GM12878 (cell line): Measurements from ENCODE around the gene DCC. TPM values are rescaled to one million over a fixed set of nuclear protein-coding genes. Genes with fewer than 3 reads are reported as not detected.

Experiments
- ATAC-seq: fragments of 200-7000 bp; cut with Tn5 transposase; 3 replicates; pipeline ENCODE4 v1.9.1; 2020; ENCODE audit warnings: mild to moderate bottlenecking, moderate library complexity
- BruUV-seq: library from RNA; stranded (reverse); fragments of 400-500 nt; replicated peaks from 2 replicates; lab custom pipeline; 2021; lab: Mats Ljungman, UMichigan
- CTCF ChIA-PET: fragments of 300-600 bp; sonication (Branson Sonifier 250); formaldehyde crosslinking; extraction: SDS; loops from one replicate; lab custom pipeline; 2021; ENCODE audit warnings: inconsistent platforms; lab: Yijun Ruan, JAX
- POLR2A ChIA-PET: fragments of 350-600 bp; formaldehyde crosslinking; extraction: SDS; loops from one replicate; lab custom pipeline; 2021; ENCODE audit warnings: inconsistent platforms; lab: Charles Lee
- RAD21 ChIA-PET: fragments of 300-600 bp; sonication (Branson Sonifier 250); formaldehyde crosslinking; loops from one replicate; lab custom pipeline; 2023; ENCODE audit warnings: antibody characterized with exemption; ENCODE audit not compliant: unreplicated experiment; lab: Charles Lee
- SMC1A ChIA-PET: fragments of 300-600 bp; sonication (Branson Sonifier 250); formaldehyde crosslinking; loops from one replicate; lab custom pipeline; 2023; ENCODE audit not compliant: unreplicated experiment, uncharacterized antibody; lab: Charles Lee
- DNase-seq: peaks from one replicate; pipeline ENCODE4 v3.0.0-alpha.2; 2011; ENCODE audit warnings: low read depth, low spot score
- FAIRE-seq: peaks from 3 replicates; lab custom pipeline; 2011; peaks lifted over from hg19 to GRCh38; lab: Jason Lieb, UNC
- H2AFZ ChIP-seq: 2 replicates; pipeline ENCODE4 v1.6.0; 2011; ENCODE audit warnings: low read depth, low read length, control low read depth; ENCODE audit not compliant: control insufficient read depth
- H3K27ac ChIP-seq: 2 replicates; pipeline ENCODE4 v1.5.1; 2011; ENCODE audit warnings: control low read depth; ENCODE audit not compliant: control insufficient read depth, insufficient read depth
- H3K27me3 ChIP-seq, 2 experiments: replicated peaks in 1 of 2; 2 replicates each; pipeline versions ENCODE4 v1.6.0 to v1.6.1; 2011; ENCODE audit warnings: low read length in 1 of 2; ENCODE audit not compliant: control insufficient read depth in 2 of 2, insufficient read depth in 2 of 2
- H3K36me3 ChIP-seq, 2 experiments: 2 replicates each; pipeline ENCODE4 v1.5.1; 2011; ENCODE audit warnings: low read length in 1 of 2; ENCODE audit not compliant: control insufficient read depth in 2 of 2, insufficient read depth in 2 of 2
- H3K4me1 ChIP-seq: 2 replicates; pipeline ENCODE4 v1.6.1; 2011; ENCODE audit warnings: mild to moderate bottlenecking, low read length, moderate library complexity, mixed read lengths; ENCODE audit not compliant: control insufficient read depth, insufficient read depth
- H3K4me2 ChIP-seq: 2 replicates; pipeline ENCODE4 v1.6.0; 2011; ENCODE audit warnings: control low read depth; ENCODE audit not compliant: control insufficient read depth, insufficient read depth
- H3K4me3 ChIP-seq: fragments of 200-600 bp; sonication (generic); 2 replicates; pipeline ENCODE4 v1.5.1; 2016
- H3K79me2 ChIP-seq: 2 replicates; pipeline ENCODE4 v1.6.0; 2011; ENCODE audit warnings: low read length; ENCODE audit not compliant: control insufficient read depth, insufficient read depth
- H3K9ac ChIP-seq: 2 replicates; pipeline ENCODE4 v1.8.0; 2011; ENCODE audit warnings: low read length, control low read depth, mixed read lengths; ENCODE audit not compliant: control insufficient read depth, insufficient read depth
- H3K9me3 ChIP-seq: replicated peaks from 3 replicates; pipeline ENCODE4 v1.5.1; 2011; ENCODE audit warnings: mild to moderate bottlenecking, low read length; ENCODE audit not compliant: control insufficient read depth, insufficient read depth
- H4K20me1 ChIP-seq: 2 replicates; pipeline ENCODE4 v1.6.0; 2011; ENCODE audit not compliant: control insufficient read depth, insufficient read depth
- FOXM1 ChIP-seq: IDR thresholded peaks from 2 replicates; pipeline ENCODE4 v1.6.1; 2012; ENCODE audit warnings: low read depth, mild to moderate bottlenecking, inconsistent platforms, low read length, moderate library complexity
- IKZF2 ChIP-seq, 2 experiments: fragments of 450-650 bp; IDR thresholded peaks; 2 replicates each; pipeline ENCODE4 v1.6.1; 2017; ENCODE audit warnings: mild to moderate bottlenecking in 2 of 2, moderate library complexity in 2 of 2
- JUND ChIP-seq: IDR thresholded peaks from 2 replicates; pipeline ENCODE4 v1.6.1; 2012; ENCODE audit warnings: low read depth, mild to moderate bottlenecking, low read length, improper control_type of control experiment, moderate library complexity
- MYC ChIP-seq: IDR thresholded peaks from 2 replicates; pipeline ENCODE4 v1.6.1; 2011; ENCODE audit warnings: mild to moderate bottlenecking, low read length, moderate library complexity, inconsistent platforms; ENCODE audit not compliant: insufficient read depth, insufficient replicate concordance, insufficient read length, severe bottlenecking
- NFYB ChIP-seq: IDR thresholded peaks from 2 replicates; pipeline ENCODE4 v1.6.1; 2011; ENCODE audit warnings: low read depth, mild to moderate bottlenecking, low read length, improper control_type of control experiment, moderate library complexity; ENCODE audit not compliant: insufficient read depth
- PAX8 ChIP-seq: fragments of 450-650 bp; IDR thresholded peaks from 2 replicates; pipeline ENCODE4 v1.6.1; 2017; ENCODE audit warnings: mild to moderate bottlenecking, moderate library complexity
- RB1 ChIP-seq: fragments of 450-650 bp; formaldehyde crosslinking; IDR thresholded peaks from 2 replicates; pipeline ENCODE4 v1.6.1; 2017; ENCODE audit warnings: mild to moderate bottlenecking, borderline replicate concordance
- SPI1 ChIP-seq: IDR thresholded peaks from 2 replicates; pipeline ENCODE4 v1.6.1; 2011; ENCODE audit warnings: low read depth, mild to moderate bottlenecking, low read length, moderate library complexity, borderline replicate concordance; ENCODE audit not compliant: insufficient read depth
- YBX1 ChIP-seq: fragments of 450-650 bp; IDR thresholded peaks from 2 replicates; pipeline ENCODE4 v1.6.1; 2016; ENCODE audit warnings: antibody characterized with exemption
- WGBS: methylation state at CpG from one replicate; pipeline ENCODE4 v1.1.6; 2016; ENCODE audit warnings: low lambda C conversion rate; ENCODE audit not compliant: insufficient replicate concordance, insufficient coverage; ENCODE audit errors: missing lambda C conversion rate; 5-methylcytosine and 5-hydroxymethylcytosine counted together
- in situ Hi-C: fragments of 300-500 bp; cut with MboI; formaldehyde crosslinking; loops from 9 replicates; pipeline ENCODE4 v1.14.3; 2018; ENCODE audit warnings: mixed read lengths
- intact Hi-C: fragments of 100-400 bp; cut with micrococcal nuclease; formaldehyde crosslinking; loops from one replicate; pipeline ENCODE4 v1.14.2; 2022; ENCODE audit not compliant: unreplicated experiment
- polyA plus RNA-seq, 11 experiments: library from polyadenylated mRNA; depleted of rRNA in 4 of 11; unstranded in 6 of 11; stranded (reverse) in 5 of 11; fragments of >200 nt; fragmentation: Nextera tagmentation in 4 of 11; fragmentation: Illumina TruSeq in 1 of 11; extraction: Ambion mirVana in 4 of 11; extraction: Trizol in 1 of 11; gene quantifications; 1 replicate in 1 of 11; 2 replicates in 10 of 11; pipeline versions ENCODE4 v1.2.1 to v1.2.3, GENCODE V29; 2011 to 2016; ENCODE audit warnings: inconsistent platforms in 2 of 11, missing spikeins in 2 of 11, low read depth in 1 of 11
- total RNA-seq, 4 experiments: library from RNA; depleted of rRNA in 3 of 4; stranded (reverse); fragments of >200 nt in 3 of 4; fragmentation: Illumina TruSeq in 1 of 4; extraction: Trizol in 1 of 4; gene quantifications; 2 replicates each; pipeline versions ENCODE4 v1.2.1 to v1.2.3, GENCODE V29; 2013 to 2021
- TF ChIP-seq, protein P1 (sequence below): IDR thresholded peaks from 2 replicates; pipeline ENCODE4 v1.6.1; 2011; ENCODE audit warnings: borderline replicate concordance, low read depth, mild to moderate bottlenecking, moderate library complexity, mixed read lengths, low read length; ENCODE audit not compliant: insufficient read depth; ENCODE audit errors: extremely low read length
- TF ChIP-seq, protein P2 (sequence below): IDR thresholded peaks from 2 replicates; pipeline ENCODE4 v1.6.1; 2011; ENCODE audit warnings: low read depth, mild to moderate bottlenecking, low read length, moderate library complexity, borderline replicate concordance; ENCODE audit errors: extremely low read depth
- TF ChIP-seq, protein P3 (sequence below): fragments of 450-650 bp; IDR thresholded peaks from 2 replicates; pipeline ENCODE4 v1.6.1; 2014; ENCODE audit warnings: mild to moderate bottlenecking
- TF ChIP-seq, protein P4 (sequence below): fragments of 450-650 bp; formaldehyde crosslinking; IDR thresholded peaks from 2 replicates; pipeline ENCODE4 v1.5.0; 2022; ENCODE audit warnings: mild to moderate bottlenecking, missing genetic modification characterization
- TF ChIP-seq, protein P5 (sequence below): IDR thresholded peaks from 2 replicates; pipeline ENCODE4 v1.6.1; 2011; ENCODE audit warnings: mild to moderate bottlenecking, low read depth, low read length, moderate library complexity; ENCODE audit not compliant: insufficient replicate concordance
- TF ChIP-seq, protein P6 (sequence below): IDR thresholded peaks from 2 replicates; pipeline ENCODE4 v1.6.1; 2012; ENCODE audit warnings: low read depth, low read length, improper control_type of control experiment

The DCC gene
- total and polyA plus RNA-seq, 10 of the 15 experiments (the other 5 are each of a cell fraction or from before 2014, with no cell fraction given), result 0.01 TPM; not detected in 9

DNA sequence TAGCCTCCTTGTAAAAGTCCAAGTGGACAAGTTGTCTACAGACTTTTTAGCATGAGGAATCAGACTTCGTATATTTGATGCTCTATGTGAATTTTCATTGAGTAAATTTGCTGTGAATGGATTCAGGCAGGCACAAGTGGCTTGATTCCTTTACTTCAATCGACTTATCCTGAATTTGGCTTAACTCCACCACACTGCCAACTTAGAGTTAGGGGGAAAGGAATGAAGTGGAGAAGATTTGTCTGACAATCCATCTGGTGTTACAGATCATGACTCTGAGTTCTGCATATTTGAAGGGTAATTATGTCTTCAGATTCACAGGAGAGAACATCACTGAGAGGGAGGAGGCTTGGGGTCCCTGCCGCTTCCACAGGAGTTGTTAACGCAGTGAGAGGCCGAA, 829.3 kb downstream of the DCC start:
- H3K27me3 ChIP-seq, result no peaks in the 10 kb centered on the region
- no peak overlapping the region for H3K4me3 ChIP-seq
- no peak overlapping the region for H3K9ac ChIP-seq
- ChIA-PET CTCF (no interaction called here), RAD21 (no interaction called here), POLR2A (no interaction called here), SMC1A (no interaction called here)
- no peak for ATAC-seq
- 18% methylated on average over 5 of the region's 5 CpGs for WGBS
- no peak for DNase-seq
- H3K36me3 ChIP-seq, result no peaks in the 10 kb centered on the region
- in situ Hi-C loops (no loop called here), intact Hi-C loops (no loop called here)
- no peaks in the 10 kb centered on the region for H3K9me3 ChIP-seq
- H4K20me1 ChIP-seq, result no peaks in the 10 kb centered on the region
- no peak overlapping the region for H3K27ac ChIP-seq
- no peaks in the 10 kb centered on the region for H3K4me1 ChIP-seq
- TF ChIP-seq SPI1, result no peak
- TF ChIP-seq YBX1, result no peak
- TF ChIP-seq IKZF2 (IDR thresholded peaks at IDR 0.05), result no peak
- TF ChIP-seq PAX8, result no peak
- no peak for TF ChIP-seq MYC
- TF ChIP-seq FOXM1, result no peak
- TF ChIP-seq, protein P1, sequence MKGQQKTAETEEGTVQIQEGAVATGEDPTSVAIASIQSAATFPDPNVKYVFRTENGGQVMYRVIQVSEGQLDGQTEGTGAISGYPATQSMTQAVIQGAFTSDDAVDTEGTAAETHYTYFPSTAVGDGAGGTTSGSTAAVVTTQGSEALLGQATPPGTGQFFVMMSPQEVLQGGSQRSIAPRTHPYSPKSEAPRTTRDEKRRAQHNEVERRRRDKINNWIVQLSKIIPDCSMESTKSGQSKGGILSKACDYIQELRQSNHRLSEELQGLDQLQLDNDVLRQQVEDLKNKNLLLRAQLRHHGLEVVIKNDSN, result no peak
- TF ChIP-seq, protein P2, sequence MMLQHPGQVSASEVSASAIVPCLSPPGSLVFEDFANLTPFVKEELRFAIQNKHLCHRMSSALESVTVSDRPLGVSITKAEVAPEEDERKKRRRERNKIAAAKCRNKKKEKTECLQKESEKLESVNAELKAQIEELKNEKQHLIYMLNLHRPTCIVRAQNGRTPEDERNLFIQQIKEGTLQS, result no peak
- no peak for TF ChIP-seq RB1
- TF ChIP-seq, protein P3, sequence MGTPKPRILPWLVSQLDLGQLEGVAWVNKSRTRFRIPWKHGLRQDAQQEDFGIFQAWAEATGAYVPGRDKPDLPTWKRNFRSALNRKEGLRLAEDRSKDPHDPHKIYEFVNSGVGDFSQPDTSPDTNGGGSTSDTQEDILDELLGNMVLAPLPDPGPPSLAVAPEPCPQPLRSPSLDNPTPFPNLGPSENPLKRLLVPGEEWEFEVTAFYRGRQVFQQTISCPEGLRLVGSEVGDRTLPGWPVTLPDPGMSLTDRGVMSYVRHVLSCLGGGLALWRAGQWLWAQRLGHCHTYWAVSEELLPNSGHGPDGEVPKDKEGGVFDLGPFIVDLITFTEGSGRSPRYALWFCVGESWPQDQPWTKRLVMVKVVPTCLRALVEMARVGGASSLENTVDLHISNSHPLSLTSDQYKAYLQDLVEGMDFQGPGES, result no peak
- no peak for TF ChIP-seq NFYB
- TF ChIP-seq, protein P4, sequence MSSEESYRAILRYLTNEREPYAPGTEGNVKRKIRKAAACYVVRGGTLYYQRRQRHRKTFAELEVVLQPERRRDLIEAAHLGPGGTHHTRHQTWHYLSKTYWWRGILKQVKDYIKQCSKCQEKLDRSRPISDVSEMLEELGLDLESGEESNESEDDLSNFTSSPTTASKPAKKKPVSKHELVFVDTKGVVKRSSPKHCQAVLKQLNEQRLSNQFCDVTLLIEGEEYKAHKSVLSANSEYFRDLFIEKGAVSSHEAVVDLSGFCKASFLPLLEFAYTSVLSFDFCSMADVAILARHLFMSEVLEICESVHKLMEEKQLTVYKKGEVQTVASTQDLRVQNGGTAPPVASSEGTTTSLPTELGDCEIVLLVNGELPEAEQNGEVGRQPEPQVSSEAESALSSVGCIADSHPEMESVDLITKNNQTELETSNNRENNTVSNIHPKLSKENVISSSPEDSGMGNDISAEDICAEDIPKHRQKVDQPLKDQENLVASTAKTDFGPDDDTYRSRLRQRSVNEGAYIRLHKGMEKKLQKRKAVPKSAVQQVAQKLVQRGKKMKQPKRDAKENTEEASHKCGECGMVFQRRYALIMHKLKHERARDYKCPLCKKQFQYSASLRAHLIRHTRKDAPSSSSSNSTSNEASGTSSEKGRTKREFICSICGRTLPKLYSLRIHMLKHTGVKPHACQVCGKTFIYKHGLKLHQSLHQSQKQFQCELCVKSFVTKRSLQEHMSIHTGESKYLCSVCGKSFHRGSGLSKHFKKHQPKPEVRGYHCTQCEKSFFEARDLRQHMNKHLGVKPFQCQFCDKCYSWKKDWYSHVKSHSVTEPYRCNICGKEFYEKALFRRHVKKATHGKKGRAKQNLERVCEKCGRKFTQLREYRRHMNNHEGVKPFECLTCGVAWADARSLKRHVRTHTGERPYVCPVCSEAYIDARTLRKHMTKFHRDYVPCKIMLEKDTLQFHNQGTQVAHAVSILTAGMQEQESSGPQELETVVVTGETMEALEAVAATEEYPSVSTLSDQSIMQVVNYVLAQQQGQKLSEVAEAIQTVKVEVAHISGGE (CRISPR knock-in tag), result no peak
- no peak for TF ChIP-seq JUND
- TF ChIP-seq, protein P5, sequence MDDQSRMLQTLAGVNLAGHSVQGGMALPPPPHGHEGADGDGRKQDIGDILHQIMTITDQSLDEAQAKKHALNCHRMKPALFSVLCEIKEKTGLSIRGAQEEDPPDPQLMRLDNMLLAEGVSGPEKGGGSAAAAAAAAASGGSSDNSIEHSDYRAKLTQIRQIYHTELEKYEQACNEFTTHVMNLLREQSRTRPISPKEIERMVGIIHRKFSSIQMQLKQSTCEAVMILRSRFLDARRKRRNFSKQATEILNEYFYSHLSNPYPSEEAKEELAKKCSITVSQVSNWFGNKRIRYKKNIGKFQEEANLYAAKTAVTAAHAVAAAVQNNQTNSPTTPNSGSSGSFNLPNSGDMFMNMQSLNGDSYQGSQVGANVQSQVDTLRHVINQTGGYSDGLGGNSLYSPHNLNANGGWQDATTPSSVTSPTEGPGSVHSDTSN, result no peak
- TF ChIP-seq, protein P6, sequence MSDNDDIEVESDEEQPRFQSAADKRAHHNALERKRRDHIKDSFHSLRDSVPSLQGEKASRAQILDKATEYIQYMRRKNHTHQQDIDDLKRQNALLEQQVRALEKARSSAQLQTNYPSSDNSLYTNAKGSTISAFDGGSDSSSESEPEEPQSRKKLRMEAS, result no peak
- H3K79me2 ChIP-seq, result no peaks in the 10 kb centered on the region
- BruUV-seq, result no TSS peak
- no peak overlapping the region for H2AFZ ChIP-seq
- H3K4me2 ChIP-seq, result no peak overlapping the region
- FAIRE-seq, result no peak
